Stimulated activated CD8-positive, alpha-beta memory T cell treated with anti-CD3 and anti-CD28 coated beads, Interleukin-15, amount 100 ng/mL, for 4 hours (primary cell): ENCODE results near the gene RALA.
"Not testable (repeated sequence)": the region's sequence is repeated elsewhere in the genome, so short reads cannot be mapped to it uniquely, and the experiment has no call there.

Experiments
- DNase-seq, 2 donors: peaks; one replicate each; pipeline ENCODE4 v3.0.0-alpha.2; 2020; ENCODE audit warnings: low read depth in 2 of 2

Gene RALA

GRCh38 chr7:39645482-39646407, 22.4 kb downstream of the RALA start:
- no peak for DNase-seq

GRCh38 chr7:39647816-39648215, 24.4 kb downstream of the RALA start:
- no peak for DNase-seq

GRCh38 chr7:39650676-39651075, 27.3 kb downstream of the RALA start:
- DNase-seq, result no peak

GRCh38 chr7:39651265-39651664, 27.9 kb downstream of the RALA start:
- no peak for DNase-seq

- DNase-seq, result no peak
These were observed 33.0 kb downstream of the RALA start for GRCh38 chr7:39656415-39656814.

GRCh38 chr7:39659356-39660013, 36.1 kb downstream of the RALA start:
- no peak for DNase-seq

GRCh38 chr7:39661960-39662359, 38.6 kb downstream of the RALA start:
- no peak for DNase-seq

GRCh38 chr7:39663263-39663662, 39.9 kb downstream of the RALA start:
- DNase-seq, result no peak

- no peak for DNase-seq
These were observed 40.7 kb downstream of the RALA start for GRCh38 chr7:39664057-39664456.

- DNase-seq, result no peak
These were observed 41.2 kb downstream of the RALA start for GRCh38 chr7:39664585-39664984.

GRCh38 chr7:39666562-39666961, 43.2 kb downstream of the RALA start:
- DNase-seq, result no peak

- no peak for DNase-seq
These were observed 44.1 kb downstream of the RALA start for GRCh38 chr7:39667341-39667923.

- not testable (repeated sequence) for DNase-seq
These were observed 44.9 kb downstream of the RALA start for GRCh38 chr7:39668280-39668679.

- no peak for DNase-seq
These were observed 46.7 kb downstream of the RALA start for GRCh38 chr7:39670052-39670451.

- DNase-seq, result no peak
These were observed 47.6 kb downstream of the RALA start for GRCh38 chr7:39670934-39671333.

GRCh38 chr7:39672176-39672575, 48.8 kb downstream of the RALA start:
- no peak for DNase-seq

GRCh38 chr7:39673868-39674267, 50.5 kb downstream of the RALA start:
- no peak for DNase-seq

GRCh38 chr7:39674406-39674805, 51.0 kb downstream of the RALA start:
- no peak for DNase-seq

- DNase-seq, result no peak
These were observed 53.0 kb downstream of the RALA start for GRCh38 chr7:39676346-39676745.

GRCh38 chr7:39678930-39679709, 55.7 kb downstream of the RALA start:
- DNase-seq, result no peak

- DNase-seq, result not testable (repeated sequence)
These were observed 56.5 kb downstream of the RALA start for GRCh38 chr7:39679874-39680273.

GRCh38 chr7:39681887-39682441, 58.6 kb downstream of the RALA start:
- DNase-seq, result no peak
